ENCODE measurements around the gene NSD1.

The NSD1 gene

DNA sequence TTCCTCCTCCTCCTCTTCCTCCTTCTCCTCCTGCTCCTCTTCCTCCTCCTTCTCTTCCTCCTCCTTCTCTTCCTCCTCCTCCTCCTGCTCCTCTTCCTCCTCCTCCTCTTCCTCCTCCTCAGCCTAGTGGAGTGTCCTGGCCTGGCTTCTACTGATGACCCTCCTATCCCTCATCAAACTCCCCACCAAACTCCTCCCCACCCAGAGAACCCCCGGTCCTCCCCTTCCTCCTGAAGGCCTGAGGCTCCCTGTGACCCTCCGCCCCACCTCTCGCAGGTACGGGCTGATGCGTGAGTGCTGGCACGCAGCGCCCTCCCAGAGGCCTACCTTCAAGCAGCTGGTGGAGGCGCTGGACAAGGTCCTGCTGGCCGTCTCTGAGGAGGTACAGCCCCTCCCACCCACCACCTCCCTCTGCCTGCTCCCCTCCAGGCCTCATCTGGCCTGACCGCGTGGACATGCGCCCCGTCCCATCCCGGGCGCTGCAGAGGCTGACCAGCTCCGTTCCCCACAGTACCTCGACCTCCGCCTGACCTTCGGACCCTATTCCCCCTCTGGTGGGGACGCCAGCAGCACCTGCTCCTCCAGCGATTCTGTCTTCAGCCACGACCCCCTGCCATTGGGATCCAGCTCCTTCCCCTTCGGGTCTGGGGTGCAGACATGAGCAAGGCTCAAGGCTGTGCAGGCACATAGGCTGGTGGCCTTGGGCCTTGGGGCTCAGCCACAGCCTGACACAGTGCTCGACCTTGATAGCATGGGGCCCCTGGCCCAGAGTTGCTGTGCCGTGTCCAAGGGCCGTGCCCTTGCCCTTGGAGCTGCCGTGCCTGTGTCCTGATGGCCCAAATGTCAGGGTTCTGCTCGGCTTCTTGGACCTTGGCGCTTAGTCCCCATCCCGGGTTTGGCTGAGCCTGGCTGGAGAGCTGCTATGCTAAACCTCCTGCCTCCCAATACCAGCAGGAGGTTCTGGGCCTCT lies 36.3 kb upstream of the NSD1 start:
- no peak for DNase-seq

DNA sequence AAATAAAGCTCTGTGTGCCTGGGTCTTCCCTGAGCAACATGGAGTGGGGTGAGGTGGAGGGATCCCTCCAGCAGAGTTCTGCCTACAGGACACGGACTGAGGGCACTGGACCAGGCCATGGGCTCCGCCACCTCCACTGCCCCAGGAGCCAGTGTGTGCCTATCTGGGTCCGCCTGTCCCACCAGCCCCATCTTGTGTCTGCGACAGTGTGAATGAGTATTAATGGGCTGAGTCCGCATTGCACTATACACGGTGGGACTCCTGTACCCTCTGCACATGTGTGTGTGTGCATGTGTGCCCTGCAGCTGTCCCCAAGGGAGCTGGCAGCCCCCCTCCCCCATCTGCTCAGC lies 35.5 kb upstream of the NSD1 start:
- no peak for DNase-seq

DNA sequence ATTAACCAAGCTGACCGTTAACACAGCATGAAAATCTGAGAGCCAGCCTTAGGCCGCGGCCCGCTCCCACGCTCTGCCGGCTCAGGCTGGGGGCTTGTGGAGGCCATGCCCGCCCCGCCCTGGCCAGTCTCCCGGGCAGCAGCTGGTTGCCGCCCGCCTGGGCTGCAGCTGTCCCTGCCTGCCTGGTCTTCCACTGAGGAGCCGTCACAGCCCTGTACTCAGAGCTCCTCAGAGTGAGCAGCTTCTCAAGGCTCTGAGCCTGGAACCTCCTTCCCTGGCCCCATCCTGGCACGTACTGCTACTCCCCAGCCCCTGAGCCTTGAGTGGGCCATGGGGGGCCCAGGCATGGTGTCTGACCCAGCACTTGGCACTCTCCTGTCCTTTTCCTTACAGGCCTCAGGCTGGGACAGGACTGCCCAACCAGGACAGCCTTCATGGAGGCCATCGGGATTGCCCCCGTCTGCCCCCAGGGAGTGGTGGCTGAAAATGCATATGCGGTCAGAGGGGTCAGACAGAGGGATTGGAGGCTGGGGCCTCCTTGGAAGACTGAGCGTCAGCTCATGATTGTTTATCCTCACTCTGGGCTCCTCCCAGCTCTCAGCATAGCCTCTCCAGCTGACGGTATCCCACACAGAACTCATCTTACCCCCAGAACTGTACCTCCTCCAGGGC lies 35.0 kb upstream of the NSD1 start:
- DNase-seq: no peak

DNA sequence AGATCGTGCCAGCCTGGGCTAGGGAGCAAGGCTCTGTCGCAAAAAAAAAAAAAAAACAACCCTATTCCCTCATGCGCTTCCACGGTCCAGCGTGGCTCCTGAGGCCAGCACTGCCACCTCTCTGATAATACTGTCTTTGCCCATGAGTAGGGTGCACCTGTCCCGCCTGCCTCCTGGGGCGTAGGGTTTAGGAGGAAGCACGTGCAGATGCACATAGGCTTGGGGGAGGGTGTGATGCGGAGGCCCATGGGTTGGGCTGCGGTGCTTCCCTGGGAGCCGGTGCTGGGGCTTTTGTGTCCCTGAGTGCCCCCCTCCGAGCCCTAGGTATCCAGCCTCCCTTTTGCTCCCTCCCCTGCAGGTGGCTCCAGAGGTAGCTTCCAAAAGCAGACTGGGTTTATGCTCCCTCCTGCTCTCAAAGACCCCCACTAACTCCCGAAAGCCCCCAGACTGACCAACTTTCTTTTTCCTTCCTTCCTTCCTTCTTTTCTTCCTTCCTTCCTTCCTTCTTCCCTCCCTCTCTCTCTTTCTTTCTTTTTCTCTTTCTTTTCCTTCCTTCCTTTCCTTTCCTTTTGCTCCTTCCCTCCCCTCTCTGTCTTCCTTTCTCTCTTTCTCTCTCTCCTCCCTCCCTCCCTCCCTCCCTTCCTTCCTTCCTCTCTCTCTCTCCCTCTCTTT lies 34.0 kb upstream of the NSD1 start:
- no peak for DNase-seq

DNA sequence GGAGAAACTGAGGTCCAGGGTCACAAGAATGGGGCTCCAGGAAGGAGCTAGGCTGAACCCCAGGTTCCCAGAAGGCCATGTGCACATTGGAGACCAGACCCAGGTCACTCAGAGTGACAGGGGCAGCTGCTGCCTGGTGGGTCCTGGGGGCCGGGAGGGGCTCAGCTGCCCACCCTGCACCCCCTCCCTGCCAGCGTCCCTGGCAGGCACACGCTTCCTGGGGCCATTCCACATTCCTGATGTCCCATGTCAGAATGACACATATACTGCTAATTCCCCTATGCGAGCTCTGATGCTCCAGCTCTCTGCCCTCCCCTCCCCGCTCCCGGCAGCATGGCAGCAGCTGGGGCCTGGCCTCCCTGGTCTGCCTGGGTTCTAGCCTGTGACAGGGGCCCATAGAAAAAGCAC lies 32.9 kb upstream of the NSD1 start:
- no peak for DNase-seq

DNA sequence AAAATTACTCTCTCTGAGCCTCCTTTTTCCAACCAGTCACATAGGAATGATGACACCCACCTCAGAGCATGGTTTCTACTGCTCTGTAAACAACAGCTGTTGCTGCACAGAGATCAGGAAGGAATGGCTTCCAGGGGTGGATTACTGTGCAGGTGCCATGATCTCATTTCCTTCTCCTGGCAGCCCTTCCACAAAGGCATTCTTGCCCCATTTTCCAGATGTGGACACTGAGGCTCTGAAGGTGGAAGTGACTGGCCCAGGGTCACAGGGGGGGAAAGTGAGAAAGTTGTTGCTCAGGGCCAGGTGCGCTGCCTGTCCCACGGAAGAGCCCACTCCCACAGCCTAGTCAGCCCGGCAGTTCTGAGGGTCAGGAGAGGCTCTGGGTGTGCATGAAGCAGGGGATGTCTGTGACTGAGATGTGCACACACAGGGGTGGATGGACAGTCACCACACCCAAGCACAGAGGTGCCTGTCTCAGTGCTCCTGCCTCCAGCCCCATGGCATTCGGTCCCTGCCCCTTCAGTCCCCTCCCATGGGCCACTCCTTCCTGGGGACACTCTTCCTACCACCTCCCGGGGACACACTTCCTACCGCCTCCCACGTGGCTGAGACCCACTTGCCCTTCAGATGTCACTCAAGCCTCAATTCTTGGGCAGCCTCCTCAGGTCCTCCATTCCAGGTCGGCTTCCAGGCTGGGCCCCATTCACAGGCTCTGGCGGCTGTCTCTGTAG lies 29.9 kb upstream of the NSD1 start:
- DNase-seq: peak; percentile 71

DNA sequence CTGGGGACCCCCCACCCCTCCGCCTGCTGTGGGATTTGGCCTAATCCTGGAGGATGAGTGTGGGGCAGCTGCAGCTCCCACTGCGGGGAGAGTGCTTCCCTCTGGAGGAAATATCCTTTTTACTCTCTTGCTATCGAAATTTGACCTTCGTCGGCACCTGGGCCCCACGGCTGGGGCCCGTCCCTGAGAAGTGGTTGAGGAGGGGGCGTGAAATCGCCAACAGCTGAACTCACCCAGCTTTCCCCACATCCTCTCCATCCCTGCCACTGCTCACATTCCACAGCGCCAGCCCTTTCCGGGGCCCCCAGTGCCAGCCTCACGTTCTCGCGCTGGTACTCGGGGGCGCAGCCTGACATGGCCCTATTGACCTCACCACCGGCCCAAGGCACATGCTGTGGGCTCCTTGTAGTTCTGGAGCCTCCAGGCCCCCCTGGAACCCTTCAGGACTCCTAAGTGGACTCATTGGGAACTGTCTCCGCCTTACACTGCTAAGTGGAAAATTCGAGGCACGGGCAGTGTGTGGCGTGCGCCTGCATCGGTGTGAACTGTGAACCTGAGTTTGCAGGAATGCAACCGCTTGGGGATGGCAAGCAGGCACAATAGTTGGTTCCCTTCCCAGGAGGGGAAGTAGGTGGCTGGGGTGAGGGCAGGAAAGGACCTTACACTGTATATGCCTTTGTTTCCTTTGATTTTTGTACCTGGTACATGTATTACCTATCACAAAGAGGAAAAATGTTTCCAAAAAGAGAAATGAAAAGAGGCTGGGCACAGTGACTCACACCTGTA lies 27.7 kb upstream of the NSD1 start:
- DNase-seq: no peak

DNA sequence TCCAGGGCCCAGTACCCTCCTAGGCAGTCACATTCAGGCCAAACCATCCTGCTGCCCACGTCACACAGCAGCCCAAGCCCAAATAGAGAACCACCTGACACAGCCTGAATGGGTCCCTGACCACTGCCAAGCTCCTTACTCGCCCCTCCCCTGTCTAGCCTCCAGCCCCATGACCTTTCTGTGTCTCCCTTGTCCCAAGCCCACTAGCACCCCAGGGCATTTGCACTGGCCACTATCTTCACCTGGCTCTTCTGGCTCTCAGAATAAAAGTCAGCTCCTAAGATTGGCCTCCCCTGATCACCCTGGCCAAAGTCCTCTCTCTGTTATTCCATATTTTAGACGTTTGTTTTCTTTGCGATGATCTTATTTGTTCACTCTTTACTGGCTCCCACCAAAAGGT lies 26.4 kb upstream of the NSD1 start:
- DNase-seq: no peak

DNA sequence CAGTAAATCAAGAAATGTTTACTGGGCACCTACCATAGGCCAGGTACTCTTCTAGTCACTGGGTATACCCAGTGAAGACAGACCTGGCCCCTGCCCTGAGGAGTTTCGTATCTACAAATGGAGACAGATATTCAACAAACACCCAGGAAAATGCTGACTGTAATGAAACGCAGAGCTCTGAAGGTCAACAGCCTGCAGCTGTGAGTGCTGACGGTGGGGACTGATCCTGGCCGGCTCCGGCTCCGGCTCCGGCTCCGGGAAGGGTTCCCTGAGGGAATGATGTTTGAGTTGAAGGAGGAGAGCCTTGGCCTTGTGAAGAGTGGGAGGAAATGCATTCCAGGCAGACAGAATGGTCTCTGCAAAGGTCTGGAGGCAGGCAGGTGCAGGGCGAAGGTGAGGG lies 23.8 kb upstream of the NSD1 start:
- DNase-seq: no peak

DNA sequence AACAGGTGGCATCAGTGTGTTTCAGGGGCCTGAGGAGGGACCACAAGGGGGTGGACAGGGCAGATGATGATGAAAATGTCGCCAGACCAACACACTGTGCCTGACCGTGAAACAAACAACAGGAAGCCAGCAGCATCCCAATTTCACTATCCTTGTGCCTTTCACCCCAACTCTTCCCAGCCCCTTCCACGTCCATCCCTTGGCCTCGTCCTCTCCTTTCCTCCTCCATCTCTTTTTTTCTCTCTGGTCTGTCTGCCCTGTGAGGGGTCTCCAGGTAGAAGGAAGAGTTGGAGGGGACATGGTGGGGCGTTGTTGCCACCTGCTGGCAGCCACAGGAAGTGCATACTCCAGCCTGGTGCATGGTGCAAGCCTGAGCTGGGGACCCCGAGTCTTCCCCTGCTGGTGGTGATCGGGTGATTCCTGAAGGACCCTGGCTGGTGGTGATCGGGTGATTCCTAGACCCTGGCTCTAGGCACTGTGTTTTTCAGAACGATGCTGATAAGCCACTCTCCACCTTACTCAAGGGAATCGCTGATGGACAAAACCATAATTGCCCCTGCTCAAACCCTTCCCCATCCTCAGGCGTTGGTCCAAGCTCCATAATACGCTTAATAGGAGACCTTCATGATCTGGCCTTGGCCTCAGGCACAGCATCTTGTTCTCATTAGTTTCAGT lies 21.7 kb upstream of the NSD1 start:
- peak; percentile 83 for DNase-seq

DNA sequence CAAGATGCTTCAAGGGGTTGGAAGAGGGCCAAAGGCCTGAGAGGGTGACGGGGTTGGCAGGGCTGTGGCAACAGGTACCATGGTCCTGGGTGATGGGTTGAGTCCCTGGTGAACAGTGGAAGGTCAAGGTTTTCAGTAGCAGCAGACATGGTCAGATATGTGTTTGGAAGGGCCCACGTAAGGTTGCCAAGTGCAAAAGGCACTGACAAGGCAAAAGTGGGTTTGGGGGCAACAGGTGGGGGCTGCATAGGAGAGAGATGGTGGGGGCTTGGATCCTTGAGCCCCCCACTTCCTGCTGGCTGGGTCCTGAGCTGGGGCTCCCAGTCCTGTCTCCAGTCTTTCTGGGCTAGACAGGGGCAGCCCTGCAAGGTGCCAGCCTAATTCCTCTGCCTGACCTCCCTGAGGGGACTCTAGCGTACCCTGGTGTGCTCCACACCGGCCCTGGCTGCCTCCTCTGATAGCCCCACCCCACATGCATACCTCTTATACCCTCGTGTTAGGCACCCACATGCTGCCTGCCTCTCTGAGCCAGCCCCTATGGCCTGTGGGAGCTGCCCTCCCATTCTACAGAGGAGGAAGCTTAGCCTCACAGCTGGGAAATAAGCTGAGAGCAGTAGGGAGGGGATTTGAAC lies 20.9 kb upstream of the NSD1 start:
- no peak for DNase-seq

DNA sequence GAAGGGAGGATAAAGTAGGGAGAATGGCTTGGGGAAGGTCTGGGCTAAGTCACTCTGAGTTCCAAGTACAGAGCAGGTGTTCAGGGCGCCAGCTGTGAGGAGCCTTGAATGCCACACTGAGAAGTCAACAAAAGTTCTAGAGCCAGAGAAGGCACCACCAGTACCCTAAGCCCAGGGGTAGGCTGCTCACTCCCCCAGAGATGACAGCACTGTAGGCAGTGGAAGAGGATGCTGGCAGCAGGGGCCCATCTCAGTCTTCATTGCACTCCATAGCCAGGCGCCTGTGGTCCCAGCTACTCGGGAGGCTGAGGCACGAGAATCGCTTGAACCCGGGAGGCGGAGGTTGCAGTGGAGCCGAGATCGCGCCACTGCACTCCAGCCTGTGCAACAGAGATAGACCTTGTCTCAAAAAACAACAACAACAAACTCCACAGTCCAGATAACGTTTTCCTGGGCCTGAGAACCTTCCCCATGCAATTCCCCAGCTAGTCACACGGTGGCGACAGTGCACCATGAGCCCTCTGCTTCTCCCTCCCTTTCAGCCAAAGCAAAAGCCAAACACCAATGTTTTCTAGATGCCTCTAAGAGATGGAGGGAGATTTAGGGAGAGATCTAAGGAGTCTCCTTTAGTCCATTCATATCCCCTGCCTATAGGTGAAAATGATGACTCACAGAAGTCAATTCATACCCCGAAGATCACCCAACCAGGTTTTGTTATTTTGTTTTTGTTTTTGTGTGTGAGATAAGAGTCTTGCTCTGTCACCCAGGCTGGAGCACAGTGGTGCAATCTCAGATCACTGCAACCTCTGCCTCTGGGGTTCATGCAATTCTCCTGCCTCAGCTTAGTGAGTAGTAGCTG lies 19.8 kb upstream of the NSD1 start:
- peak; percentile 77 for DNase-seq

DNA sequence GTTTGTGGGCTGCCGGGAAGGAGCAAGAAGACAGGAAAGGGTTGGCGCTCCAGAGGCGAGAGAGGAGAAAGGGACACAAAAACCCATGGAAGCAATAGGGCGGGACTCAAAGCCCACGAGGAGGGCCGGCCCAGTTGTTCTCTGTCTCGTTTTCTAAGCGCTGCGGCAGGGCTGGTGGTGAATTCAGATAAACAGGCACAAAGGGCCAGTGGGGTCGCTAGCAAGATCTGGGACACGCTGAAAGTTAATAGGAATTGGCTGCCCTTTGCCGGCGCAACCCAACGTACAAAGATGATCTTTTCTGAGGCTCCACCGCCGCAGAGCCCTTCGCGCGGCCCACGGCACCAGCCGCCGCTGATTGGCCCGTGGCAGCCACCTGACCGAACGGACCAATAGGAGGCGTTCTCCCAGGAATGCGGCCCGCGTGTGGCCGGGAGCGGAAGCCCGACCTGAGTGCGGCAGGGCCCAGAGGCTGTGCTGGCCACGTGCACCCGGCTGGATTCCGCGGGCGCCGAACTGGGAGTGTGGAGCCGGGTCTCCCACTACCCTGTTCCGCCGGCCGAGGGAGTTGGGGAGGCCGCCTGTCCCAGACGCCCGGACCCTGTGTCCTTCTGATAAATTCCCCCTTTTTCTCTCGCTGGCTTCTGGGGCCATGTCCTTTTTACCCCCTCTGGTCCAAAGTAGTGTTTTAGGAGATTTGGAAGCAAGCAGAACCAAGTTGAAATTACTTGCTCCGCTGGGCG lies 16.8 kb upstream of the NSD1 start:
- DNase-seq: no peak

DNA sequence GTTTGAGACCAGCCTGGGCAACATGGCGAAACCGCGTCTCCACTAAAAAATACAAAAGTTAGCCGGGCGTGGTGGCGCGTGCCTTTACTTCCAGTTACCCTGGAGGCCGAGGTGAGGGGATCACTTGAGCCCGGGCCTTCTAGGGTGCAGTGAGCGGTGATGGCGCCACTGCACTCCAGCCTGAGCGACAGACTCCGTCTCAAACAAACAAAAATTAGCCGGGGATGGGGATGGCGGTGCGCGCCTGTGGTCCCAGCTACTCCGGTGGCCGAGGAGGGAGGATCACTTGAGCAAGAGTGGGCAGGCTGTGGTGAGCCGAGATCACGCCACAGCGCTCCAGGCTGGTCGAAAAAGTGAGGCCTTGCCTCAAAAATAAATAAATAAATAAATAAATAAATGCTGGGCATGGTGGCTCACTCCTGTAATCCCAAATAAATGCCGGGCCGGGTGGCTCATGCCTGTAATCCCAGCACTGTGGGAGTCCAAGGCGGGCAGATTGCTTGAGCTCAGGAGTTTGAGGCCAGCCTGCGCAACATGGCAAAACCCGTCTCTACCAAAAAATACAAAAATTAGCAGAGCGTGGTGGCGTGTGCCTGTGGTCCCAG lies 16.0 kb upstream of the NSD1 start:
- DNase-seq: no peak

DNA sequence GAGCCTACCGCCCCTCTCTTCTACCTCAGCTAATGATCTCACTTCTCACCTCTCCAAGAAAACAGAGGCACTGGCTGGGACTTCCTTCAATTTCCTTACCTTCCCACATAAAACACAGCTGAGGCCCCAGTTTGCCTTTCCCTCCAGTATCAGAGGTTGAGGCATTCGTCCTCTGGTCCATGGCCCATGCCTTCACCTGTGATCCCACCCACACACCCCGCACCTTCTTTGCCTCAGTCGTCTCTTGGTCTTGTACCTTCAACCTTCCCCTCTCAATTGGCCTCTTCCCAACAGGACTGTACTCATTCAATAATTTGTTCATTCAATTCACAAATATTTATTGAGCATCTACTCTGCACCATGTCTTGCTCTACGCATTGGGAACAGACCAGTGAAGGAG lies 11.0 kb upstream of the NSD1 start:
- no peak for DNase-seq

DNA sequence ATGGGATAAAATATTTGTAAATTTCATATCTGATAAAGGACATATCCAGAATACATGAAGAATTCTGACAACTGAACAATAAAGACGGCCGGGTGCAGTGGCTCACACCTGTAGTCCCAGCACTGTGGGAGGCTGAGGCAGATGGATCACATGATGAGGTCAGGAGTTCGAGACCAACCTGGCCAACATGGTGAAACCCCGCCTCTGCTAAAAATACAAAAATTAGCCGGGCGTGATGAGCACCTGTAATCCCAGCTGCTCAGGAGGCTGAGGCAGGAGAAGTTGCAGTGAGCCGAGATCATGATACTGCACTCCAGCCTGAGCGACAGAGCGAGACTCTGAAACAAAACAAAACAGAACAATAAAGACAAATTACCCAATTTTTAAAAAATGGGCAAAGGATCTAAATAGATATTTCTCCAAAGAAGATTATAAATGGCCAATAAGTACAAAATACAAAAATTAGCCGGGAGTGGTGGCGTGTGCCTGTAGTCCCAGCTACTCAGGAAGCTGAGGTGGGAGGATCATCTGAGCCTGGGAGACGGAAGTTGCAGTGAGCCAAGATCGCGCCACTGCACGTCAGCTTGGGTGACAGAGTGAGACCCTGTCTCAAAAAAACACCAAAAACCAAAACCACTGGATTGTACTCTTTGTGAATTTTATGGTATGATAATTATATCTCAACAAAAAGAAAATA lies 9.6 kb upstream of the NSD1 start:
- DNase-seq: no peak

DNA sequence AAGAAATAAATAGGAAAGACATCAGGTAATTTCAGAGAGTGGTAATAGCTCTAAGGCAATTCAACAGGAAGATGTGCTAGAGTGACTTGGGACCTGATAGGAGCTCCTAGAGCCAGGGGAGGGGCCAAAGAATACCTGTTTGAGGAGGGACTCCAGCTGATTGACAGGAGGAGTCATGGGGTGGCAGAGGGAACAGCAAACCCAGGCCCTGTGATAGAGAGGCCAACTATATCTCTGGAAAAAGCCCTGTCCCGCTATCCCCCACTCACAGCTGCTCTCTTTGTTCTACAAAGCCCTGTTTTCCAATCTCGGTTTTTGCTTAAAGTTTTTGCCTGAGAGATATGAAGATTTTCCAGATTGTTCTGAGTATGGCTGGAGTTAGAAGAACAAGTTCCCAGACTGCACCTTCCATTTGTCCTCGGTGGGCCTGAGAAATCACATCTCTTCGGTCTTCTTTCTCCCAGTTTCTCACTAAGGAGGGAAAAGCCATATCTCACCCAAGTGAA lies 9.0 kb upstream of the NSD1 start:
- DNase-seq: no peak

DNA sequence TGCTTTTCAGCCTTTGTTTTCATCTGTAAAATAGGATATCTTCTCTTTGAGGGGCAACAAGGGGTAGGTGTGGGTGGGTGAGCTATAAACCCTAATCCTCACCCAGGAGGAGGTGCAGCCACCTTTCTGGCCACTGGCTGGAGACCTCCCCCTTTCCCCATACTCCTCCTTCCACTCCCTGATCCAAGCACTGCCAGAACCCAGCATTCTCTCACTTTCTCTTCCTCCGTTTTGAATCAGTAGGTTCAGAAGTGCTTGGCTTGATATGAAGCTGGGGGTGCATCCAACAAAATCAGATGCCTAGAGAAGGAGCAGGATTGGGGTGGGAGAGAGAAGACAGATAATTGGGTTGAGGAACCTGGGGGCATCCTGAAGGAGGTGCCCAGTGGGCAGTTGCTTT lies 6.8 kb upstream of the NSD1 start:
- no peak for DNase-seq
